Mesothelial cell of epicardium (in vitro differentiated cells): ENCODE results near the gene DHX58. TPM values are rescaled to one million over a fixed set of nuclear protein-coding genes. Genes with fewer than 3 reads are reported as not detected.
A peak's percentile ranks its signal among the peaks of the same experiment; 100 is the strongest.

Experiments used
- DNase-seq, 2 experiments: peaks; one replicate each; pipeline ENCODE4 v3.0.0; 2021; ENCODE audit warnings: low spot score in 2 of 2; ENCODE audit not compliant: unreplicated experiment in 2 of 2
- H3K27ac Mint-ChIP-seq: 2 replicates; pipeline ENCODE4 v1.8.0; 2021; ENCODE audit warnings: mixed read lengths
- H3K27me3 Mint-ChIP-seq: 2 replicates; pipeline ENCODE4 v1.8.0; 2021; ENCODE audit warnings: low read depth, mixed read lengths
- H3K36me3 Mint-ChIP-seq: 2 replicates; pipeline ENCODE4 v1.8.0; 2021; ENCODE audit warnings: mixed read lengths
- H3K4me1 Mint-ChIP-seq: 2 replicates; pipeline ENCODE4 v1.8.0; 2021; ENCODE audit warnings: mixed read lengths
- H3K4me3 Mint-ChIP-seq: 2 replicates; pipeline ENCODE4 v1.8.0; 2021; ENCODE audit warnings: mild to moderate bottlenecking, moderate library complexity, mixed read lengths
- H3K9me3 Mint-ChIP-seq: 2 replicates; pipeline ENCODE4 v1.8.0; 2021; ENCODE audit warnings: mixed read lengths
- total RNA-seq: library from RNA; stranded (reverse); gene quantifications from 3 replicates; pipeline ENCODE4 v1.2.1, GENCODE V29; 2021
- TF ChIP-seq, protein P1 (sequence below): fragments of 200-600 bp; sonication (generic); IDR thresholded peaks from one replicate; pipeline ENCODE4 v1.5.0; 2021; ENCODE audit warnings: antibody characterized with exemption; ENCODE audit not compliant: unreplicated experiment

The DHX58 gene
- total RNA-seq, 1 donor from 2014 or later, result 11.3 TPM

GRCh38 chr17:42104264-42104663 is 8.2 kb downstream of the DHX58 start:
- Mint-ChIP-seq H3K9me3 (no peaks in the 10 kb centered on the region), H3K36me3 (no peaks in the 10 kb centered on the region), H3K27me3 (peaks cover 40% of the 10 kb centered on the region), H3K27ac (no peak overlapping the region), H3K4me1 (peaks cover 2% of the 10 kb centered on the region), H3K4me3 (no peak overlapping the region)
- TF ChIP-seq, protein P1, sequence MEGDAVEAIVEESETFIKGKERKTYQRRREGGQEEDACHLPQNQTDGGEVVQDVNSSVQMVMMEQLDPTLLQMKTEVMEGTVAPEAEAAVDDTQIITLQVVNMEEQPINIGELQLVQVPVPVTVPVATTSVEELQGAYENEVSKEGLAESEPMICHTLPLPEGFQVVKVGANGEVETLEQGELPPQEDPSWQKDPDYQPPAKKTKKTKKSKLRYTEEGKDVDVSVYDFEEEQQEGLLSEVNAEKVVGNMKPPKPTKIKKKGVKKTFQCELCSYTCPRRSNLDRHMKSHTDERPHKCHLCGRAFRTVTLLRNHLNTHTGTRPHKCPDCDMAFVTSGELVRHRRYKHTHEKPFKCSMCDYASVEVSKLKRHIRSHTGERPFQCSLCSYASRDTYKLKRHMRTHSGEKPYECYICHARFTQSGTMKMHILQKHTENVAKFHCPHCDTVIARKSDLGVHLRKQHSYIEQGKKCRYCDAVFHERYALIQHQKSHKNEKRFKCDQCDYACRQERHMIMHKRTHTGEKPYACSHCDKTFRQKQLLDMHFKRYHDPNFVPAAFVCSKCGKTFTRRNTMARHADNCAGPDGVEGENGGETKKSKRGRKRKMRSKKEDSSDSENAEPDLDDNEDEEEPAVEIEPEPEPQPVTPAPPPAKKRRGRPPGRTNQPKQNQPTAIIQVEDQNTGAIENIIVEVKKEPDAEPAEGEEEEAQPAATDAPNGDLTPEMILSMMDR, result no peak
- DNase-seq, result no peak

DNA sequence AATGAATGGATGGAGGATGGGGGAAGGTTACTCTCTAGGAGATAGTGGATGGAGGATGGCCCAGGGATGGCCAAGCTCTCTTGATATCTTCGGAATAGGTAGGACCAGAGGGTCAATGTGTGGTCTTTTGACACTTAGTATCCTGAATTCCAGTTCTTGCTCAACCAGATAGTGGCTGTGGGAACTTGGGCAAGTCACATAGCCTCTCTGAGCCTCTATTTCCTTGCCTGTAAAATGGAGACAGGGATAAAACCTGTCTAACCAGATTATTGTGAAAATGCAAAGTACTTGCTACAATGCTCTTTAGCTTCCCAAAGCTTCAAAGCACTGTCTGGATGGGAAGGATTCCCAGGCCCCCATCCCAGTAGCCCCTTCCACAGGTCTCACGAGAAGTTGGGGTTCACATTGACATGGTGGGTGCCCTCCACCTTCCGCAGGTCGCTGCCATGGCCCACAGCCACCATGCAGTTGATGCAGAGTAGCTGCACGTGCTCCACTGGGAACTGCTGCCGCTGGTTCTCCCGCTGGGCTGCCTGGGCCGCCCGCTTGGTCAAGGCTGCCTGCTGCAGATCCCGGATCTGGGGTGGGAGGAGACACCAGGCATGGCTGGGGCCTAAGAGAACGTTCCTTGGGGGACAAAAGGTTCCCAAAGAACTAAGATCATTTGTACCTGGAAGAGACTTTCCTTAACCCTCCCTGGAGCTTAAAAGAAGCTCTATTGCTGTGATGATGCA is 9.1 kb downstream of the DHX58 start:
- H3K27ac Mint-ChIP-seq, result no peak overlapping the region
- H3K9me3 Mint-ChIP-seq, result no peaks in the 10 kb centered on the region
- TF ChIP-seq, protein P1, result no peak
- no peak overlapping the region for H3K4me3 Mint-ChIP-seq
- no peaks in the 10 kb centered on the region for H3K36me3 Mint-ChIP-seq
- H3K4me1 Mint-ChIP-seq, result peaks cover 2% of the 10 kb centered on the region
- no peak for DNase-seq
- peaks cover 47% of the 10 kb centered on the region for H3K27me3 Mint-ChIP-seq

DNA sequence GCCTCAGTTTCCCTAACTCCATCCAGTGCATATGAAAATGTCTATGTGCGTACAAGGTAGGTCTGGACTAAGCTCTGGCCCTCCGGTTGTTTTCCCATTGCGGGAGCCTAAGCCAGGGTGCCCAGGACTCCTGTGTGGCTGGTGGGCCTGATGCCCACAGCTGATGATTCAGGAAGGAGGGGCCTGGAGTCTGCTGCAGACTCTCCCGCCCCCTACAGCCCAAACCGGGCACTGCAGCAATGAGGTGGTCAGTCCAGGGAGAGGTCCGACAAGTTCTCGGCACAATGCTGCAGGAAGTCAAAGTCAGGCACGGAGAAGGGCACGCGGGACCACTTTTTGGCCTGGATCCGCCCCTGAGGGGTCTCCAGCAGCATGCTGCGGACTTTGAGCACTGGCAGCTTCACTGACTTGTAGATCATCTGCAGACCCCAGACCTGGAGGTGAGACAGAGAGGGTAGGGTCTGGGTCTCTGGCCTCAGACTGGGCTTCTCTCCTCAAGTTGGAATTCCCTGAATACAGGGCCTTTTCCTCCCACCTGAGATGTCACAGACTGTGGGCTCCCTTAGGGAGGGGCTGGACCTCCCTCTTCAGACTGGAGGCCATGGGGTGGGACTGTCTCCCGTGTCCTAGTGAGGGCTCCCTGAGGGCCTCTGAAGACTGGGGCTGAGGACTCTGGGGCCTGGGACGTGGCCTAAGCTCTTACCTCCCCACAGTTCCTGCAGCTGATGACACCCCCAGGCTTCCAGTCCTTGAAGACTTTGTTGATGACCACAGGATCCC is 10.8 kb downstream of the DHX58 start:
- Mint-ChIP-seq H3K4me3 (no peak overlapping the region), H3K4me1 (peaks cover 10% of the 10 kb centered on the region), H3K27me3 (peaks cover 51% of the 10 kb centered on the region), H3K27ac (no peak overlapping the region), H3K36me3 (no peaks in the 10 kb centered on the region), H3K9me3 (no peaks in the 10 kb centered on the region)
- DNase-seq, result peak in 1 of 2 experiments; percentile 75
- TF ChIP-seq, protein P1, result peak; percentile 80

DNA sequence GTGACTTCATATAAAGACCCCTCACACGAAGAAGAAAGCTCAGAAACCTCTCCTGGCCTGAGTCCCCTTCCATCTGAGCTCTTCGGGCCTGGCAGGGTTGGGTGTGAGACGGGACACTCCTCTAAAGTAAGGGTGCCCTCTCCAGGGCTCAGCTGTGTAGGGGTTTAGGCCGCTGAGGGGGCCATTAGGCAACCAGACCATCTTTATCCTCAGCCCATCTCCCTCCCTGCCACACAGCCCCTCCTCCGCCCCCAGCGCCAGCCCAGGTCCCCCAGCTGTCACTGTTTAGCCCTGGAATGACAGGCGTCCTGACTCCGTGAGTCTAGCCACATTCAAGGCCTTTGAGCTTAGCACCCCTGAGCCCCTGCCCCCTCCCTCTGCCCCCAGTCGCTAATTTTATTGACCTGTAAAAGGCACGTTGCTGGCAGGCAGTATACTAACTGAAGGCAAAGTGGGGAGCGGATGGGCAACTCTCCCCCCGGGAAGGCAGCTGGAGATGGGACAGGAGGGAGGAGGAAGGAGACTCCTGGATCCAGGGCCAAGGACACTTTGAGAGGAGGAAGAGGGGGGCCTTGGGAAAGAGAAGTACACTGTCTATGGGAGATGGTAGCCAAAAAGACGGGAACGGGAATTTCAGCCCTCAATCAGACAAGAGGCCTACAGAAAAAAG is 13.6 kb downstream of the DHX58 start:
- Mint-ChIP-seq H3K36me3 (no peaks in the 10 kb centered on the region), H3K9me3 (no peaks in the 10 kb centered on the region), H3K27me3 (peaks cover 55% of the 10 kb centered on the region), H3K27ac (no peak overlapping the region), H3K4me3 (no peak overlapping the region), H3K4me1 (peaks cover 8% of the 10 kb centered on the region)
- TF ChIP-seq, protein P1, result no peak
- no peak for DNase-seq

GRCh38 chr17:42097691-42098631 is 14.6 kb downstream of the DHX58 start, which contains the start of gene ZNF385C:
Gene ZNF385C (minus strand): TSS chr17:42098473. CDS start chr17:42063056, 35,417 bp downstream.
- H3K27ac Mint-ChIP-seq, result no peak within 1 kb of the TSS
- H3K4me3 Mint-ChIP-seq, result no peak within 1 kb of the TSS
- no peaks in the 10 kb centered on the region for H3K9me3 Mint-ChIP-seq
- H3K27me3 Mint-ChIP-seq, result peaks cover 60% of the 10 kb centered on the region
- peaks cover 8% of the 10 kb centered on the region for H3K4me1 Mint-ChIP-seq
- no peaks in the 10 kb centered on the region for H3K36me3 Mint-ChIP-seq
- TF ChIP-seq, protein P1, result no peak
- no peak for DNase-seq
